Keratinocyte (primary cell): ENCODE measurements around the gene SPTBN1. TPM values are rescaled to one million over a fixed set of nuclear protein-coding genes. Genes with fewer than 3 reads are reported as not detected.

Source experiments
- DNase-seq: peaks from one replicate; pipeline ENCODE4 v3.0.0-alpha.2; 2011; ENCODE audit warnings: low read depth, missing footprints, low spot score
- FAIRE-seq: peaks from 2 replicates; lab custom pipeline; 2011; peaks lifted over from hg19 to GRCh38; lab: Jason Lieb, UNC
- H2AFZ ChIP-seq: 2 replicates; pipeline ENCODE4 v1.6.0; 2012; ENCODE audit warnings: low read length, control low read depth, inconsistent platforms; ENCODE audit not compliant: control insufficient read depth
- H3K27ac ChIP-seq: 2 replicates; pipeline ENCODE4 v1.5.1; 2011; ENCODE audit warnings: low read length; ENCODE audit not compliant: control insufficient read depth, insufficient read depth
- H3K27me3 ChIP-seq: 3 replicates; pipeline ENCODE4 v1.6.0; 2011; ENCODE audit warnings: low read length; ENCODE audit not compliant: control insufficient read depth, insufficient read depth; ENCODE audit errors: extremely low read depth
- H3K36me3 ChIP-seq, 2 experiments: 2 replicates in 1 of 2; 3 replicates in 1 of 2; pipeline ENCODE4 v1.5.1; 2011; ENCODE audit warnings: low read length in 2 of 2, mild to moderate bottlenecking in 1 of 2; ENCODE audit not compliant: control insufficient read depth in 2 of 2, insufficient read depth in 2 of 2; ENCODE audit errors: extremely low read depth in 1 of 2
- H3K4me1 ChIP-seq: 3 replicates; pipeline ENCODE4 v1.5.1; 2011; ENCODE audit warnings: low read length; ENCODE audit not compliant: control insufficient read depth, insufficient read depth; ENCODE audit errors: extremely low read depth
- H3K4me2 ChIP-seq: 3 replicates; pipeline ENCODE4 v1.6.0; 2011; ENCODE audit warnings: low read depth, low read length; ENCODE audit not compliant: control insufficient read depth, insufficient read depth; ENCODE audit errors: extremely low read depth
- H3K4me3 ChIP-seq, 3 experiments: fragments of 200-600 bp in 1 of 3; sonication (generic) in 1 of 3; 2 replicates in 2 of 3; 3 replicates in 1 of 3; pipeline ENCODE4 v1.5.1; 2011 to 2016; ENCODE audit warnings: low read length in 3 of 3, mild to moderate bottlenecking in 3 of 3, control low read depth in 2 of 3, inconsistent platforms in 1 of 3, low read depth in 1 of 3, mixed read lengths in 1 of 3, mixed run types in 1 of 3, moderate library complexity in 1 of 3; ENCODE audit not compliant: control insufficient read depth in 2 of 3, insufficient read depth in 2 of 3; ENCODE audit errors: extremely low read depth in 1 of 3
- H3K79me2 ChIP-seq: 2 replicates; pipeline ENCODE4 v1.6.0; 2012; ENCODE audit warnings: low read length; ENCODE audit not compliant: control insufficient read depth, insufficient read depth
- H3K9ac ChIP-seq: 3 replicates; pipeline ENCODE4 v1.6.0; 2011; ENCODE audit warnings: low read length; ENCODE audit not compliant: control insufficient read depth, insufficient read depth; ENCODE audit errors: extremely low read depth
- H3K9me1 ChIP-seq: 3 replicates; pipeline ENCODE4 v1.6.0; 2011; ENCODE audit warnings: low read length; ENCODE audit not compliant: control insufficient read depth, insufficient read depth; ENCODE audit errors: extremely low read depth
- H3K9me3 ChIP-seq: 2 replicates; pipeline ENCODE4 v1.5.1; 2012; ENCODE audit warnings: low read depth, low read length; ENCODE audit not compliant: control insufficient read depth
- H4K20me1 ChIP-seq: 3 replicates; pipeline ENCODE4 v1.6.0; 2011; ENCODE audit warnings: low read length; ENCODE audit not compliant: control insufficient read depth, insufficient read depth; ENCODE audit errors: extremely low read depth
- CTCF ChIP-seq, 3 experiments: IDR thresholded peaks in 1 of 3; conservative IDR thresholded peaks in 1 of 3; optimal IDR thresholded peaks in 1 of 3; 2 replicates in 2 of 3; 3 replicates in 1 of 3; pipeline versions ENCODE3 to v1.5.1; 2011; ENCODE audit warnings: low read length in 3 of 3, mild to moderate bottlenecking in 3 of 3, moderate library complexity in 2 of 3, control low read depth in 1 of 3, inconsistent platforms in 1 of 3; ENCODE audit not compliant: insufficient read depth in 2 of 3; ENCODE audit errors: extremely low read depth in 1 of 3
- EZH2 ChIP-seq: IDR thresholded peaks from one replicate; pipeline ENCODE4 v1.6.1; 2012; ENCODE audit warnings: inconsistent platforms, mild to moderate bottlenecking, low read length, moderate library complexity
- dilution Hi-C: fragments of 300-500 bp; cut with MboI; formaldehyde crosslinking; loops from one replicate; pipeline ENCODE4 v1.7.0; 2020; ENCODE audit warnings: low sequenced_read_pairs; ENCODE audit not compliant: extremely low pct_ligation_motif_present
- polyA plus RNA-seq, 5 experiments: library from polyadenylated mRNA; depleted of rRNA in 3 of 5; stranded (reverse) in 3 of 5; stranded (forward) in 1 of 5; unstranded in 1 of 5; fragments of >200 nt; gene quantifications; 1 replicate in 1 of 5; 2 replicates in 3 of 5; 3 replicates in 1 of 5; pipeline versions ENCODE4 v1.2.1 to v1.2.3, GENCODE V29; 2011 to 2012; ENCODE audit warnings: missing spikeins in 2 of 5, low read depth in 1 of 5, low replicate concordance in 1 of 5

Gene SPTBN1
- polyA plus RNA-seq, 1 donor (not counting 4 experiments of a cell fraction or from before 2014, with no cell fraction given), result 40.0 TPM

GRCh38 chr2:54535599-54536195, 79.6 kb downstream of the SPTBN1 start:
- Histone ChIP-seq H3K4me2 (no peak overlapping the region), H3K36me3 (no peaks in the 10 kb centered on the region), H3K4me1 (peaks cover 36% of the 10 kb centered on the region), H3K79me2 (no peaks in the 10 kb centered on the region), H3K9me3 (no peaks in the 10 kb centered on the region), H3K9me1 (no peaks in the 10 kb centered on the region), H3K4me3 (no peak overlapping the region), H3K27ac (no peak overlapping the region), H4K20me1 (no peaks in the 10 kb centered on the region), H3K27me3 (no peaks in the 10 kb centered on the region), H2AFZ (no peak overlapping the region), H3K9ac (no peak overlapping the region)
- dilution Hi-C loops, result no loop called here
- no peak for DNase-seq
- no peak for FAIRE-seq
- TF ChIP-seq EZH2, result no peak
- no peak for TF ChIP-seq CTCF (optimal IDR thresholded peaks at IDR 0.05 in 1 of 3, IDR thresholded peaks at IDR 0.05 in 1 of 3, conservative IDR thresholded peaks at IDR 0.05 in 1 of 3; ENCODE audit: extremely low read depth in 1 of 3, insufficient read depth in 2 of 3, low read length in 3 of 3)

- Histone ChIP-seq H3K9ac (no peak overlapping the region), H3K36me3 (no peaks in the 10 kb centered on the region), H3K79me2 (no peaks in the 10 kb centered on the region), H3K4me1 (peaks cover 26% of the 10 kb centered on the region), H3K27me3 (no peaks in the 10 kb centered on the region), H3K4me2 (no peak overlapping the region), H3K9me3 (no peaks in the 10 kb centered on the region), H3K9me1 (no peaks in the 10 kb centered on the region), H2AFZ (no peak overlapping the region), H3K27ac (no peak overlapping the region), H3K4me3 (no peak overlapping the region), H4K20me1 (no peaks in the 10 kb centered on the region)
- DNase-seq (no peak), FAIRE-seq (no peak)
- dilution Hi-C loops, result no loop called here
- no peak for TF ChIP-seq CTCF (optimal IDR thresholded peaks at IDR 0.05 in 1 of 3, IDR thresholded peaks at IDR 0.05 in 1 of 3, conservative IDR thresholded peaks at IDR 0.05 in 1 of 3; ENCODE audit: extremely low read depth in 1 of 3, insufficient read depth in 2 of 3, low read length in 3 of 3)
- no peak for TF ChIP-seq EZH2
Measured at GRCh38 chr2:54536720-54537119, 80.6 kb downstream of the SPTBN1 start.
